Measurements from ENCODE around the gene DCLK2.
A peak's percentile ranks its signal among the peaks of the same experiment; 100 is the strongest.

The DCLK2 gene

DNA sequence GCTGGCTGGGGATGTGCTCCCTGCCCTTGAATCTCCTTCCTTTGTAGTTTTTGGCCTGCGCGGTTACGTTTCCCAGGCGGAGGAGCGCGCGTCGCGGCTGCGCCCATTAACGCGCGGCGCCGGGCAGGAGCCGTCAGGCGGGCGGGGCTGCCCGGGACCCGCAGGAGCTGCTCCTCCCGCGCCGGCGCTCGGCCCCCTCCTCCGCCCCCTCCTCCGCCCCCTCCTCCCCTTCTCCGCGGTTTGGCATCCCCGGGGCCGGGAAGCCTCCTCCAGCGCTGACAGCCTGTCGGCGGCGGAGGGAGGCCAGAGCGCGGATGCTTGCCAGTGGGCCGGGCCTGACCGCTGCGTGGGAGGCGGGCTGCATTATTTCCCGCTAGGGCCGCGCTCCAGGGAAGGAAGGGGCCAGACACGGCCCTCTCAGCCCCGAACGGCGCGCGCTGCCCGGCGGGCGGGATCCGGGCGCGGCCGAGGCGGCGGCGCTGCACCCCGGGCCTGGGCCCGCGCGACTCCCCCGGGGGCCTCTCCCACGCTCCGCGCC lies at the start of gene DCLK2:
DCLK2 (plus strand) TSS at position 405 of the 538 bp plus-strand sequence. CDS start 583 bp downstream, outside the sequence.
- peak; percentile 89 for DNase-seq (ENCODE audit: low spot score)

DNA sequence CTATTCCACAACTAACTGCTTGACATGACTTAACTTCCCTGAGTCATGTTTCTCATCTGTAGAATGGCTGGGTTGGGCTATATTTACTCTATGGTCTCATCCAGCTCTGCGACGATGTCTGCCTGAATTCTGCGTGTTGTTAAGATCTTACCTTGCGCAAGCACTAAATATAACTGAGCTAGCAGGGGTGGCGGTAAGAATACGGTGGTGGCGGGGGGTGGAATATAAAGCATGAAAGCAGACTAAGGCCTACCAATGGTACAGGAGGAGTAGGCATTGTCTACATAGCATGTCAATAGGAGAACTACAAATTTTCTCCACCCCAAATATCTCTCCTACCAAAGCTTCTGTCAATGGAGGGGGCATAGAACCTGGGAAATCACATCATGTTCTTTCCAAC lies 45.7 kb upstream of the DCLK2 start:
- DNase-seq (ENCODE audit: low spot score), result no peak

DNA sequence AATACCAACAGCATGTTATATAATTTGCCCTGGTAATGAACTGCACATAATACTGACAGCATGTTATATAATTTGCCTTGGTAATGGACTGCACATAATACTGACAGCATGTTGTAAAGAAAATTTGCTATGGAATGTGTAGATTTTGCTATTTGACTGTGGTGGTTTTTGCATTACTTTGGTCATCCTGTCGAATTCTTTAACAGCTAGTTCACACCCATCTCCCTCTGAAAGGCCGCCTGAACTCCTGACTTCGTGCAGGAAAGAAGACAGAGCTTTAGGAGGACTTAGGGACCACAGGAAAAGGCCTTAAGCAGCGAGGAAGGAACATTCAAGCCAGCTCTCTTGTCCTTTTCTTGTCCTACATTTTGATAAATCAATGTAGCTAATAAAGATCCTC lies 45.2 kb upstream of the DCLK2 start:
- no peak for DNase-seq (ENCODE audit: low spot score)

GRCh38 chr4:150033901-150034300 lies 44.3 kb upstream of the DCLK2 start:
- no peak for DNase-seq (ENCODE audit: low spot score)

DNA sequence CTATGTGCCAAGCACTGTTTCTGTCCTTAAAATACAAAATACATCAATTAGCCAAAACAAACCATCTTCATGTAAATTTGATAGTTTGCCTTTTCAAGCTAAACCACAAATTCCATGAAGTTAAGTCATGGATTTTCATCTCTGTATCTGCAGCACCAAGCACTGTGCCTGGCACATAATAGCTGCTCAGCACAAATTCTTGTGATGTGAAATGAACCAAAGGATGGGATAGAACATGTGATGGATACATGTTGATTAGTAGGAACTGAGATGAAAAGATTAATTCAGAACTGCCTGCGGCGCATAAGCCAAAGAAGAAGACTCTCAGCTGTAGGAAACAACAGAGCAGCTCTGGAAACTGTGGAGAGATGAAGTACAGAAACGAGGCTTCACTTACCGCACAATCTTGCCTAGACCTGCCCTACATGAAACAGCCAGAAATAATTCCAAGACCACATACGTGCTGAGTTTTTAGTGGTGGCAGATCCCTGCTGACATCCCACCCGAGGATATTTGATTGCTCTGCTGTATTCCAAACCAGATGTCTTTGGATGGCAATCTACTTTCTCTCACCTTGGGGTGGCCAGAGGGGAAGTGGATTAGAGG lies 40.9 kb upstream of the DCLK2 start:
- DNase-seq (ENCODE audit: low spot score), result no peak

DNA sequence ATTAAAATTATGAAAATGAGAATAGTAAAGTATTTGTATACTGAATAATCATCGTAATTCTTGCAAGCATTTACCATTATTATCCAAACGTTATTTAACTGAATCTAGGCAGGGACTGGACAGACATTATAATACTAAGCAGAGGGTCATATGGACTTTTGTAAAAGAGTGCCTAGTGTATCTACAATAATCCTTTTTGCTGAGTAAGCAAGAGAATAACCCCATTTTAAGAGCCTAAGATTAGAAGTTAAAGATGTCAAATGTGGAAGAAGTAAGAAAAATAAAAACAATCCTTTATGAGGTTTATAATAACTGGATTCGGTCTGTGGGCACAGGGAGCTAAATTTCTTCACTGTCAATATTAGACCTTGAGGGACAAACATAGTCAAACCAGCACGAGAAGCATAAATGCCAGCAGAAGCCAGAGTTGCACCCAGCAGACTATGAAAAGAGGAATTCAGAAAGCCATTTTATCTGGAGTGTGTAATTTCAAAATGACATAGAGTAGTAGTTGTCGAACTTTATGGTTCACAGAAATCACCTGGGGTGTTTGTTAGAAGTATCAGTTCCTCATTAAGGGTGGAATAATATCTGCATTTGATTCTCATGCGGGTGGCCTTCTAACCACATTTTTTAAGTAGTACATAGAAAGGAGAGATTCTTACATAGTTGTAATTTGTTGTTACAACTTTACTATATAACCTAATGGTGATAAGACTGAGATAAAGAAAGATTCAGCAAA lies 39.7 kb upstream of the DCLK2 start:
- DNase-seq (ENCODE audit: low spot score), result no peak

DNA sequence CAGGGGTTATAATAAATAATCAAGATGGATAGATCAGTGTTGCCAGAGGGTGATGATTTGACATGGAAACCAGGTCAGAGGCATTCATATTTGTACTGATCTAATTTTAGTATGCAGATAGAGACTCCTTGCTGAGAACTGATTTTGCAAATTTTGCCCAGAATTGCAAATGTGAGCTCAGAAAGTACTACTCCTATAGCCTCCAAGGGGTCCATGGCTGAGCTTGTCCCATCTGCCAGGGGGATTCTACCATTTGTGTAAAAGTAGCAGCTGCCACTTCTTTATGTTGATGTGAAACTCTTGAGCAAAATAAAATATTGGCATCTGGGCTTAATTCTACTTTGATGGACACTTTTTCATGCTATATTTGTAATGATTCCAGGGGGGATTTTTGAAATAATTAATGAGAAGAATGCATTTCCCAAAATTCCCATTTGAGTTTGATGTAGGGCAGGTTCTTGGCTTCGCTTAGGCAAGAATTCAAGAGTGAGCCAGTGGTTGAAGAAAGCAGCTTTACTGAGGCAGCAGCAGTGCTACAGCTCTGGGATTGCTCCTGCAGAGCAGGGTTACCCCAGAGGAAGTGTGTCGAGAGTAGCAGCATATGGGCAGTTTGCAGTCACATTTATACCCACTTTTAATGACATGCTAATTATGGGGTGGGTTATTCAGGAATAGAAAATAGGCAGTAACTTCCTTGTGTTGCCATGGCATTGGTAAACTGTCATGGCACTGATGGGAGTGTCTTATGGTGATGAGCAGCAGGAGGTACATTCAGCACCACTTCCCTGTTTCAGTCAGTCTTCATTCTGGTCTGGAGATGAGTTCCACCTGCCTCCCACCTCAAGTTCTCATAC lies 38.7 kb upstream of the DCLK2 start:
- DNase-seq (ENCODE audit: low spot score), result no peak

GRCh38 chr4:150044517-150044916 lies 33.7 kb upstream of the DCLK2 start:
- no peak for DNase-seq (ENCODE audit: low spot score)

DNA sequence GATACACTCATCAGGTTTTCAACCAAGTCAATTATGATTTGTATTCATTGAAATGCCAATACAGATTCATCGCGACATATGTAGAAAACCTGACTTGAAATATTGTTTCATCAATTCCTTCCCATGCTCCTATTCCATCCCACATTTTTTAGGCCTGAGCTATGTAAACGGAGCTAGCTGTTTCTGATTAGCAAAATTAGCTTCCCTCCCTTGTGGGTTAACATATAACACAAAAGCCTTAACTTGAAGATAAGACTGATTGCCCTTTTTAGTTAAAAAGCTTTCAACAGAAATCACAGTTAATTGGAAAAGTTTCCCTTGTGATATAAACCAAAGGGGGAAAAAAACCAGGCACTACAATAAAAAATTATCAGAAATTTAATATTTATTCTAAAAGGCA lies 32.8 kb upstream of the DCLK2 start:
- no peak for DNase-seq (ENCODE audit: low spot score)

DNA sequence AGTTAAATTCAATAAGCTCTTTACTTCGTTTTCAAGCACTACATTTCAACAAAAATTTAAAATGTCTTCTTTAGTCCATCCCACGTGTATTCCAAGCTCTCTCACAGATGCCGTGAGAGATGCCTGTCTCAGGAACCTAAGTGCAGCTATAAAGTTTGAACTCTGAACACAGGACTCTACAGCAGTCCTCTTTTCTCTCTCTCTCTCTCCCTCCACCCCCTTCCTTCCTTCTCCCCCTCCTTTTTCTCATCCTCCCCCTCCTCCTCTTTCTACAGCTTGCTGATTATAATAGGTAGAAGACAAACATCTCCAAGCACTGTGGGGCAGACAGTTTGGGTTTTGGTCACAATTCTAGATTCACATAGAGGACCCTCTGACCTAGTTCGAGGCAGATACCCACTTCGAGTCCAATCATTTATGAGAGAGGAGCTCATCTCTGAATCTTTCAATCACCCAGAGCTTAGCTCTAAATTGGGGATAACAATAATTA lies 31.5 kb upstream of the DCLK2 start:
- DNase-seq (ENCODE audit: low spot score), result no peak

DNA sequence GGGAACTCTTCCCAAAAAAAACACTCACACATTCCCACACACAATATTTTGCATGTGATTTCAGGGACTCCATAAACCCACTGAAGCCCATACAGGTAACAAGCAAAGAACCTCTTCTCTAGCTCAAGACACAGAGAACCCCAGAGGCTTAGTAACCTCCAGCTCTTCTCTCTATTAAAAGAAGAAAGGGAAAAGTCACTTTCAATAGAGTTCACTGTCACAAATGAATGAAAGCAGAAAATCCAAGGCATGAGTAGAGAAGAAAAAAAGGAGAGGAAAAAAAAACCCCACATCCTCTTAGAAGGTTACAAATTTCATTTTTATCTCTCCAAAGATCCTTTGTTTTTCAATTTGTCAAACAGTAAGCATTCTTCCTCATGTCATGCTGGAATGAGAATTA lies 30.7 kb upstream of the DCLK2 start:
- DNase-seq (ENCODE audit: low spot score), result no peak

DNA sequence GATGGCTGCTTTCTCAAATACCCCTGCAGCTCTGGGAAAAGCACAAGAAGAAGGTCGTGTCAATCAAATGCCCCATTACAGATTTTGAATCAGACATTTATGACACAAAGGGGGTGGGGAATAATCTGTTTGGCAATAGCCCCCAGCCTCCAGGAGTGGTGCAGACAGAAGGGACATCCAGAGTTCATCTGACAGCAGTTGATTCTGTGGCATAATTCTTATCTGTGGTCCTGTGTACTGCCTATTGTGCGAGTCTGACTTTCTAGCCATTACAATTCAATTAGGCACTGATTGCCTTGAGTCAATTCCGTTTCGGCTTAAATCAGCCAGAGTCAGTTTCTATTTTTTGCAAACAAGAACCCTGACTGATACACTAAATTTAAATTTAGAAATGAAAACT lies 28.6 kb upstream of the DCLK2 start:
- DNase-seq (ENCODE audit: low spot score), result no peak

GRCh38 chr4:150050566-150050965 lies 27.7 kb upstream of the DCLK2 start:
- no peak for DNase-seq (ENCODE audit: low spot score)

GRCh38 chr4:150051111-150051510 lies 27.1 kb upstream of the DCLK2 start:
- no peak for DNase-seq (ENCODE audit: low spot score)

- no peak for DNase-seq (ENCODE audit: low spot score)
Measured at GRCh38 chr4:150055467-150055866, 22.8 kb upstream of the DCLK2 start.

DNA sequence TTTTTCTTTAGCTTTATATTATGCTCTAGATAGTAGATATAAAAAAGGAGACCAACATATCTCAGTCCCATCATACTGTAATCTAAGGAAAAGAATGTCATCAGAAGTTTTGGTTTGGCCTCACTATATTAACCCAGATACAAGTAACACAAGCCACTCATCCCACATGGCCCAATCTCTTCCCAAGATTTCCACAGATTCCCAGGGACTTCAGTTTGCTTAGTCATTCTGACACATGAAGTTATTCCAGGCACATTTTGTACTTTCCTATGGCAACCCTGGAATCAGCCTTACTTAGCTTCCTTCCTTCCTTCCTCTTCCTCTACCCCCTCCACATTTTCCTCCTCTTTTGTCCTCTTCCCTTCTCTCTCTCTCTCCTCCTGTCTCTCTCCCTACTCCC lies 21.7 kb upstream of the DCLK2 start:
- peak; percentile 11 for DNase-seq (ENCODE audit: low spot score)

DNA sequence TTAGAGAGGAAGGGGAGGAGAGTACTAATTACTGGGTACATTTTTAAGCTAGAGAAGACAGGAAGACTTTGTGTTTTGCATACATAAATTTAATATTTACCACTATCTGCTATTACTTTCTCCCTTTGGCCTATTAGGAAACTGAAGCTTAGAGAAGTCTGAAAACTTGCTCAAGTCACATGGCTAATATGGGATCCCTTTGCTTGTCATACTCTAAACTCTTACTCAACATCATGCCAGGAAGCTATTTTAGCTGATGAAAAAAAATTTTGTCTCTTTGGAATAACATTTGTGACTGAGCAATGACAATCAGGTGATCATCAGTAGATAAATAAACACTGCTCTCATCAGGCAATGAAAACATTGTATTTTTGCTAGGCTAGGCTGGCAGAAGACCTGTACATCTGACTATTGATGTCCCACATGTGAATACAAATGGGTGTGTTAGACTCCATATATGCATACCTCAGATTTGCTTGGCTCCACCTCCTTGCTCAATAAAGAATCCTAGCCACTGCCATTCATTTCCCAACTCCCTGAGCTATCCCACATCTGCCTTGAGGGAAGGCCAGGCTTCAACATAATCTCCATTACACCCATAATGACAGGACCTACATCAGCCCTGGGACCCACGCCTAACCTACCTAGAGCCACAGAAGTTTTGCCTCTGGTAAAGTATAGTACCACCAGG lies 17.0 kb upstream of the DCLK2 start:
- DNase-seq (ENCODE audit: low spot score), result no peak

DNA sequence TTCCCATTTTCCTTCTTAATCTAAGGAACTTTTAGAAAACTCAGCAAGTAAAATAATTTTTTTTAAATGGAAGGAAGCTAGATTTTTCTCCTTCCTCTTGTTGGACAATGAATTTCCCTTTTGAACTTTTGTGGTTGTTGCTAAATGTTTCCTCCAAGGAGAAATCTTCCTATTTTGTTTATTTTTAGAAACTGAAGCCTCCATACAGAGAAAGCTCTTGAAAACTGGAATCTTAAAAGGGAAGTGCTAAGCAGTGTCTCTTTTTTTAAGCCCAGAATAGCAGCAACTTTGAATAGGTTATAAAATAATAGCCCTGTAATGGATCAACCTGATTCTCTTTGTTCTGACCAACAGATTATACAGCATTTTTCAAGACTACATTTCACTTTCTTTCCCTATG lies 15.1 kb upstream of the DCLK2 start:
- DNase-seq (ENCODE audit: low spot score), result no peak

DNA sequence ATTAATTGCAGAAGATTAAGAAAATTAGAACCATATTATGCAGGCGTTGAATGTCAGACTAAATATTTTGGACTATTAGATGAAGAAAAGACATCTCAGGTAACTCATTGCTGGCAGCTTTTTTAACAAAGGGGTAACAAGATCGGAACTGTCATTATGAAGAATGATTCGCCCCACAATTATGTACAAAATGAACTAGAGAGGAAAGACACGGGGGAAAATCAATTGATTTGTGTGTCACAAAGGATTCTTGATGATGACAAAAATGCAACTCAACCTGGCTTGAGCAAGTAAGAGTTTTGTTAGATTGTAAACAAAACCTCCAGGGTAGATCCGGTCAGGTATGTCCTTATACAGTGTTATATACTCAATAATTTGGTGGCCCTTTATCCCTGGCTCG lies 12.5 kb upstream of the DCLK2 start:
- no peak for DNase-seq (ENCODE audit: low spot score)

DNA sequence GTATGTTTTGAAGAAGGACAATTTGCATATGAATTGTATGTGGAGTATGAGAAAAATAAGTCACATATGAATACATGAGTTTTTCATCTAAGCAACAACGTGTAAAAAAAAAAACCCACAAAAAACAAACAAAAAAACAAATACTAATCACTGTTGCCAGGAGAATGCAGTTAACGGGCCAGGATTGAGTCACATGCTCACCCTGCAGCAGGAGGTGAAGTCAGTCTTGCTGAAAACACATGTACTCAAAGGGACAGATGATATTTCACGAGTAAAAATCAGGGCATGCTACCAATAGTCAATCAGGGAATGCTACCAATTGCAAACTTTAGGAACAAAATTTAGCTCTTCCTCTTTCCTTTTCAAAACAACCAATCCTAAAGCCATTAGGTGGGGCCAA lies 10.4 kb upstream of the DCLK2 start:
- no peak for DNase-seq (ENCODE audit: low spot score)

GRCh38 chr4:150068300-150068960 lies 9.8 kb upstream of the DCLK2 start:
- DNase-seq (ENCODE audit: low spot score), result no peak
